SJSA1 (cell line): ENCODE results near the gene CDK8. TPM values are rescaled to one million over a fixed set of nuclear protein-coding genes. Genes with fewer than 3 reads are reported as not detected.

Experiments
- DNase-seq, 2 experiments: peaks; one replicate each; pipeline ENCODE4 v3.0.0-alpha.2; 2015 to 2020; ENCODE audit warnings: low spot score in 2 of 2, low read depth in 1 of 2
- H3K27ac ChIP-seq: fragments of 250-450 bp; sonication (Bioruptor Pico); 2 replicates; pipeline ENCODE4 v1.5.1; 2020; ENCODE audit warnings: mild to moderate bottlenecking, moderate library complexity
- H3K27me3 ChIP-seq: fragments of 250-450 bp; sonication (Bioruptor Pico); replicated peaks from 2 replicates; pipeline ENCODE4 v1.5.1; 2020; ENCODE audit warnings: mild to moderate bottlenecking, moderate library complexity
- H3K36me3 ChIP-seq: fragments of 250-450 bp; sonication (Bioruptor Pico); 2 replicates; pipeline ENCODE4 v1.5.1; 2020; ENCODE audit warnings: mild to moderate bottlenecking
- H3K4me1 ChIP-seq: fragments of 250-450 bp; sonication (Bioruptor Pico); replicated peaks from 2 replicates; pipeline ENCODE4 v1.6.1; 2021; ENCODE audit warnings: mild to moderate bottlenecking
- H3K4me3 ChIP-seq: fragments of 250-450 bp; sonication (Bioruptor Pico); 2 replicates; pipeline ENCODE4 v1.5.1; 2020; ENCODE audit warnings: mild to moderate bottlenecking
- H3K9me3 ChIP-seq: fragments of 250-450 bp; sonication (Bioruptor Pico); replicated peaks from 2 replicates; pipeline ENCODE4 v1.5.1; 2020; ENCODE audit warnings: mild to moderate bottlenecking
- total RNA-seq: library from RNA; depleted of rRNA; stranded (reverse); fragments of >200 nt; shearing (Covaris generic); gene quantifications from 2 replicates; pipeline ENCODE4 v1.2.3, GENCODE V29; 2014; rRNA removed

The CDK8 gene
- total RNA-seq, 1 experiment from 2014 or later, result 6.1 TPM

DNA sequence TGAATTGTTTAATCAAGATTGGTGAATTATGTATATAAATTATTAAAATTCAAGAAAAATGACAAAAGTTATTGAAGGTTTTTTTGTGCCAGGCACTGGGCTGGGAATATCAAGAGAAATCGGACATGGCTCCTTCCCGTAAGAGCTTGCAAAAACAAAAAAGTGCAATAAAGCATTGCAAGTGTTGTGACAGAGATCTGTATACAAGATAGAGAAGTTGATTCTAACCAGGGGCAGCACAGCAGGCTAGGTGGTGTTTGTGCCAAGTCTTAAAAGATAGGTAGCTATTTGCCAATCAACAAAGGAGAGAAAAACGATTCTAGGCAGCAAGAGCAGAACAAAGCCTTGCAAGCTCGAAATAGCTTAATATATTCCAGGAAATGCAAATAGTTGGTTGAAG lies 179.8 kb downstream of the CDK8 start:
- no peak overlapping the region for H3K27ac ChIP-seq
- no peaks in the 10 kb centered on the region for H3K36me3 ChIP-seq
- H3K4me1 ChIP-seq, result no peaks in the 10 kb centered on the region
- no peak for DNase-seq
- 0 out of 2 replicates have a peak, but pooled peaks cover 2% of the 10 kb centered on the region for H3K9me3 ChIP-seq
- H3K4me3 ChIP-seq, result no peak overlapping the region
- no peaks in the 10 kb centered on the region for H3K27me3 ChIP-seq

DNA sequence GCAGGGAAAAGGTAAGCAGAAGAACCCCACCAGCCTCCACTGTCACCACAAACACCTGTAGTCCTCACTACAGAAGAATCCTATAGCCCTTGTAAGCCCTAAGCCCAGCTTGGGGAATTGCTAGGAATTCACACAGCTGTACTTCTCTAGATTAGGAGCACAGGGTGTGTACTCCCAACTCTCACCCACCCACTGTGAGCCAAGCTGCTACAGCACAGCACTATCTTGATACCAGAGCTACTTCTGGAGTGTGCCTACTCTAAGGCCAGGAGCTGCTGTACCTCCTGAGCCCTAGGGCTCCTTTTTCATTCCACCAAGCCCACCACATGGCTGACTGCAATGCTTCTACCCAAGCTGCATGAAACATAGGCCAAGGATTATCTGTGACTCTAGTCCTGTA lies 181.2 kb downstream of the CDK8 start:
- Histone ChIP-seq H3K4me3 (no peak overlapping the region), H3K9me3 (0 out of 2 replicates have a peak, but pooled peaks cover 2% of the 10 kb centered on the region), H3K27me3 (no peaks in the 10 kb centered on the region), H3K4me1 (no peaks in the 10 kb centered on the region), H3K36me3 (no peaks in the 10 kb centered on the region), H3K27ac (no peak overlapping the region)
- DNase-seq, result no peak

DNA sequence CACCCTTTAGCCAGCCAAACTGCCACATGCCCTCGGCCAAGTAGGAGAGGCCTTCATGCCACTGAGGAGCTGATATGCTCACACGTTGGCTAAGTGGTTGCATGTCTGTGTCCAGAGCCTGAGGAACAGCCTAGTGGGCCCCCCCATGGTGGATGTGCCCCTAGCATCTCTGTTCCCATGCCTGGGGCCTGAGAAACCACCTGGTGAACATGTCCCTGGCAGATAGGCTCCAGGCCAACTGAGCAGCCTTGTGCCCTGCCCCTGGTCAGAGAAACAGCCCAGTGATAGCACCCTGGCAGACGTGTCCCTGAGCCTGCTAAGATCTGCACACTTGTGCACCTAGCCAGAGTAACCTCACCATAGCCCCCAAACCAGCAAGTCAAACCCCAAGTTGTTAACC lies 181.7 kb downstream of the CDK8 start:
- H3K4me3 ChIP-seq, result no peak overlapping the region
- no peaks in the 10 kb centered on the region for H3K4me1 ChIP-seq
- no peak for DNase-seq
- no peaks in the 10 kb centered on the region for H3K27me3 ChIP-seq
- no peak overlapping the region for H3K27ac ChIP-seq
- no peaks in the 10 kb centered on the region for H3K36me3 ChIP-seq
- H3K9me3 ChIP-seq, result 0 out of 2 replicates have a peak, but pooled peaks cover 2% of the 10 kb centered on the region

DNA sequence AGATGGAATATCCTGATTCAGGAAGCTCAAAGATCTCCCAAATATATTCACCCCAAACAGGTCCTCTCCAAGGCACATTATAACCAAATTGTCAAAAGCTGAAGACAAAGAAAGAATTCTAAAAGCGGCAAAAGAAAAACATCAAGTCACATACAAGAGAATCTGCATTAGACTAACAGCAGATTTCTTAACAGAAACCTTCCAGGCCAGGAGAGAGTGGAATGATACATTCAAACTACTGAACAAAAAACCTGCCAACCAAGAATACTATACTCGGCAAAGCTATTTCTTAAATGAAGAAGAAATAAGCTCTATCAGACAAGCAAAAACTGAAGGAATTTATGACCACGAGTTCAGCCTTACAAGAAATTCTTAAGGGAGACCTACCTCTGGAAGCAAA lies 183.0 kb downstream of the CDK8 start:
- H3K9me3 ChIP-seq, result 0 out of 2 replicates have a peak, but pooled peaks cover 2% of the 10 kb centered on the region
- no peak overlapping the region for H3K4me3 ChIP-seq
- H3K4me1 ChIP-seq, result no peaks in the 10 kb centered on the region
- H3K27me3 ChIP-seq, result no peaks in the 10 kb centered on the region
- no peak overlapping the region for H3K27ac ChIP-seq
- no peaks in the 10 kb centered on the region for H3K36me3 ChIP-seq
- DNase-seq, result no peak

DNA sequence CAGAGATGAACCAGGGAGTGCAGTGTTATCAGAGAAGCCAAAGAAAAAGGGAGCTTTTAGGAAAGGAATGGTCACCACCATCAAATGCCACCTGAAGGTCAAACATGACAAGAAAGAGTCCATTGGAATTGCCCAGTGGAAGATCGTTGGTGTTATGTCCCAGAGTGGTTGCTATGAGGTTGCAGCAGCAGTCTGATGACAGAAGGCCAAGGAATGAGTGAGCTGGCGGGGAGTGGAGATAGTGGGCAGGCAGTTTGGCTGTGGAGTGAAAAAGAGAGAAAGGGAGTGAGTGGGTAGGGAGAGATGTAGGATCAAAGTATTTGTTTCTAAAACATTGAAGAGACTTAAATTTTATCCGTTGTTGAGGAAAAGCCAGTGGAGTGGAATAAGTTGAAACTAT lies 186.2 kb downstream of the CDK8 start:
- Histone ChIP-seq H3K4me1 (no peaks in the 10 kb centered on the region), H3K9me3 (0 out of 2 replicates have a peak, but pooled peaks cover 2% of the 10 kb centered on the region), H3K27me3 (no peaks in the 10 kb centered on the region), H3K27ac (no peak overlapping the region), H3K4me3 (no peak overlapping the region), H3K36me3 (no peaks in the 10 kb centered on the region)
- DNase-seq, result no peak

DNA sequence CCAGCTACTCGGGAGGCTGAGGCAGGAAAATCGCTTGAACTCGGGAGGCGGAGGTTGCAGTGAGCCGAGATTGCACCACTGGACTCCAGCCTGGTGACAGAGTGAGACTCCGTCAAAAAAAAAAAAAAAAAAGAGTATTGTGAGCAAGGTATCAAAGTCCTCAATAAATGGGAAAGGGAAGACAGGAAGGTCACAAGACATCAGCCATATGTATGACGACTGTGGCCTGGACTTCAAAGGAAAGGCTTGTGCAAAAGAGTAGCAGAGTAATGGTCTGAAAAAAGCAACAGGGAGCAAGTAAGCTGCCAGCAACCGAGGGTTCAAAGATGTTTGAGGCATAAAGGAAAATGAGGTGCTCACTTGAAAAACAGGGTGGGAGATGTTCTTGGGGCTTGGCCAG lies 187.5 kb downstream of the CDK8 start:
- no peaks in the 10 kb centered on the region for H3K27me3 ChIP-seq
- H3K9me3 ChIP-seq, result 0 out of 2 replicates have a peak, but pooled peaks cover 2% of the 10 kb centered on the region
- no peaks in the 10 kb centered on the region for H3K4me1 ChIP-seq
- no peaks in the 10 kb centered on the region for H3K36me3 ChIP-seq
- DNase-seq, result no peak
- H3K4me3 ChIP-seq, result no peak overlapping the region
- H3K27ac ChIP-seq, result no peak overlapping the region

DNA sequence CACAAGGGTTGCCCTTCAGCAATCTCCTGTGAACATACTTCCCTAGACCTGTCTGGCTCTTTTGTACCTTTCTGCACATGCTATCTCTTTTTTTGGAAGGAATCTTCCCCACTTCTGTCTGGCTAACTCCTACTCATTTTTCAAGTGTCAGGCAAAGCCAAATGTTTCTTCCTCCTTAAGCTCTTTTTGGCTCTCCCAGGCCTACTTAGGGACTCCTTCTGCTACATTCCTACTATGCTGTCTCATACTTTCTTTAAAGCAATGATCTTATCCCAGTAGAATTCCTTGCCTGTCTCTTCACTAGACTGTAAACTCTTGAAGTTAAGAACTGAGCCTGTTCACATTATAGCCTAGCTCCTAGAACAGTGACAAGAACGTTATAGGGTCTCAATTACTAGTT lies 188.6 kb downstream of the CDK8 start:
- Histone ChIP-seq H3K4me1 (no peaks in the 10 kb centered on the region), H3K9me3 (no peaks in the 10 kb centered on the region), H3K27ac (no peak overlapping the region), H3K4me3 (no peak overlapping the region), H3K27me3 (no peaks in the 10 kb centered on the region), H3K36me3 (no peaks in the 10 kb centered on the region)
- DNase-seq, result no peak

DNA sequence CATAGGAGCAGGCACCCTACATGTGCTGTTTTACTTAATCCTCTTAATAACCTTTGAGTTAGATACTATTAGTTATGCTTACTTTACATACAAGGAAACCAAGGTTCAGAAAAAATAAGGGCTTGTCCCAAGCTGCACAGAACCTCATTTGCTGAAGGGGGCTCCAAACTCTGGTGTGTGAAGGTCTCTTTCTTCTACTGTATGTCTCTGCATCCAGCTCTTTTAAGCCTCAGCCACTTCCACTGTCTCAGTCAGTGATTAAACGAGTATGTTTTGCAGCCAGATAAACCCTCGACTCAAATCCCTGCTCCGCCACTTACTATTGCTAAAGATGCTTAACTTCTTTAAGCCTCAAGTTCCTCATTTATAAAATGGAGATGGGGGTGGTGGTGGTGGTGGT lies 191.2 kb downstream of the CDK8 start:
- H3K4me1 ChIP-seq, result no peaks in the 10 kb centered on the region
- H3K27ac ChIP-seq, result no peak overlapping the region
- no peaks in the 10 kb centered on the region for H3K9me3 ChIP-seq
- no peak overlapping the region for H3K4me3 ChIP-seq
- no peaks in the 10 kb centered on the region for H3K36me3 ChIP-seq
- H3K27me3 ChIP-seq, result no peaks in the 10 kb centered on the region
- DNase-seq, result no peak

DNA sequence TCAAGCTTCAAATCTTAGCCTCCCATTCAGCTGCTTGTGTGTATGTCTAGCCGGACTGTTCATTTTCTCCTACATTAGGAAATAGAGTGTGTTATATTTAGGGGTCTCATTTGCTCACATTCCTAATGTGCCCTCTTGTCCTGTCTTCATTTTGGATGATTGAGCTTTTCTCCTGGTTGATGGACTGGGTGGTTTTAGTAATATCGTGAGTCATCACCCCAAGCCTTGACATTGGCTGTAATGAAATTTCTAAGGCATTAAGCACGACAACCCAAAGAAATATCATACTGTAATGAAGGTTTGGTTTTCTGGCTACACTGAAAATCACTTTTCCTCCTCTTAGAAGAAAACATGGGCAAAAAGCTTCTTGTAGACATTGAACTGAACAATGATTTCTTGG lies 192.8 kb downstream of the CDK8 start:
- Histone ChIP-seq H3K27me3 (no peaks in the 10 kb centered on the region), H3K4me3 (no peak overlapping the region), H3K36me3 (no peaks in the 10 kb centered on the region), H3K9me3 (no peaks in the 10 kb centered on the region), H3K27ac (no peak overlapping the region), H3K4me1 (no peaks in the 10 kb centered on the region)
- DNase-seq, result no peak

DNA sequence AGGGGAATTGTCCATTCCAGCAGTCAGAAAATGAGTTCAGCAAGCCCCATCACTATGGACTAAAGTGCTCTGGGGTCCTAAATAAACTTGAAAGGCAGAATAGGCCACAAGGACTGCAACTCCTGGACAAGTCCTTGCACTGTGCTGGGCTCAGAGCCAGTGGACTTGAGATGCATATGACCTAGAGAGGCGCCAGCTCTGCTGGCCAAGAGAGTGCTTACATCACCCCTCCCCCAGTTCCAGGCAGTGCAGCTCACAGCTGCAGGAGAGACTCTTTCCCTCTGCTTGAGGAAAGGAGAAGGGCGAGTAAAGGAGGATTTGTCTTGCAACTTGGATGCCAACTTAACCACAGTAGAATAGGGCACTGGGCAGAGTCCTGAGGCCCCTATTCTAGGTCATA lies 194.1 kb downstream of the CDK8 start:
- no peaks in the 10 kb centered on the region for H3K4me1 ChIP-seq
- H3K9me3 ChIP-seq, result no peaks in the 10 kb centered on the region
- no peak overlapping the region for H3K4me3 ChIP-seq
- H3K27ac ChIP-seq, result no peak overlapping the region
- no peaks in the 10 kb centered on the region for H3K27me3 ChIP-seq
- no peak for DNase-seq
- H3K36me3 ChIP-seq, result no peaks in the 10 kb centered on the region

DNA sequence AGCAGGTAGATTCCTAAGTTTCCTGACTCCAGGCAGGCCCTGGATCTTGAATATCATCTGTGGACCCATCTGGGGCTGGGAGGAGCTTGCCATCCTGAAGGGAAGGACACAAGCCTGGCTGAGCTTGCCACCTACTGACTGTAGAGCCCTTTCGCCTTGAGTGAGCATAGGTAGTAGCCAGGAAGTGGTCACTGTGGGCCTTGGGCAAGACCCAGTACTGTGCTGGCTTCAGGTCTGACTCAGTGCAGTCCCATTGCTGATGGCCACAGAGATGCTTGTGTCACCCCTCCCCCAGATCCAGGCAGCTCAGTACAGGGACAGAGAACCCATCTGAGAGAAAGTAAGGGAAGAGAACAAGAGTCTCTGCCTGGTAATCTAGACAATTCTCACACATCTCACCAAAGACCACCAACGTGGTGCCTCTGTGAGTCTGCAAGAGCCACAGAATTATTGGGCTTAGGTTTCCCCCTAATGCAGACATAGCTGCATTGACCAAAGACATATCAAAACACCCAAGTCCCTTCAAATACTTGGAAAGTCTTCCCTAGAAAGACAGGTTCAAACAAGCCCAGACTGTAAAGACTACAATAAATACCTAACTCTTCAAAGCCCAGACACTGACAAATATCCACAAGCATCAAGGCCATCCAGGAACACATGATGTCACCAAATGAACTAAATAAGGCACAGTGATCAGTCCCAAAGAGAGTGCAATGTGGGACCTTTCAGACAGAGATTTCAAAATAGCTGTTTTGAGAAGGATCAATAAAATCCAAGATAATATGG lies 195.3 kb downstream of the CDK8 start:
- no peak overlapping the region for H3K27ac ChIP-seq
- H3K27me3 ChIP-seq, result no peaks in the 10 kb centered on the region
- H3K9me3 ChIP-seq, result no peaks in the 10 kb centered on the region
- no peak overlapping the region for H3K4me3 ChIP-seq
- no peaks in the 10 kb centered on the region for H3K4me1 ChIP-seq
- no peaks in the 10 kb centered on the region for H3K36me3 ChIP-seq
- DNase-seq, result no peak

Other genes starting within 250 kb of the CDK8 start
- gene SHISA2, start 202.1 kb upstream of the CDK8 start, total RNA-seq, result 1.3 and 2.6 TPM in 2 replicates
- gene RNF6, start 31.8 kb upstream of the CDK8 start, total RNA-seq, result 41.8 and 57.9 TPM in 2 replicates